Measurements from ENCODE around the gene ADCY10. TPM values are rescaled to one million over a fixed set of nuclear protein-coding genes. Genes with fewer than 3 reads are reported as not detected.
A peak's percentile ranks its signal among the peaks of the same experiment; 100 is the strongest.
"Not testable (repeated sequence)": the region's sequence is repeated elsewhere in the genome, so short reads cannot be mapped to it uniquely, and the experiment has no call there.

Gene ADCY10
- total RNA-seq, 1 donor from 2014 or later = 0.94 TPM

DNA sequence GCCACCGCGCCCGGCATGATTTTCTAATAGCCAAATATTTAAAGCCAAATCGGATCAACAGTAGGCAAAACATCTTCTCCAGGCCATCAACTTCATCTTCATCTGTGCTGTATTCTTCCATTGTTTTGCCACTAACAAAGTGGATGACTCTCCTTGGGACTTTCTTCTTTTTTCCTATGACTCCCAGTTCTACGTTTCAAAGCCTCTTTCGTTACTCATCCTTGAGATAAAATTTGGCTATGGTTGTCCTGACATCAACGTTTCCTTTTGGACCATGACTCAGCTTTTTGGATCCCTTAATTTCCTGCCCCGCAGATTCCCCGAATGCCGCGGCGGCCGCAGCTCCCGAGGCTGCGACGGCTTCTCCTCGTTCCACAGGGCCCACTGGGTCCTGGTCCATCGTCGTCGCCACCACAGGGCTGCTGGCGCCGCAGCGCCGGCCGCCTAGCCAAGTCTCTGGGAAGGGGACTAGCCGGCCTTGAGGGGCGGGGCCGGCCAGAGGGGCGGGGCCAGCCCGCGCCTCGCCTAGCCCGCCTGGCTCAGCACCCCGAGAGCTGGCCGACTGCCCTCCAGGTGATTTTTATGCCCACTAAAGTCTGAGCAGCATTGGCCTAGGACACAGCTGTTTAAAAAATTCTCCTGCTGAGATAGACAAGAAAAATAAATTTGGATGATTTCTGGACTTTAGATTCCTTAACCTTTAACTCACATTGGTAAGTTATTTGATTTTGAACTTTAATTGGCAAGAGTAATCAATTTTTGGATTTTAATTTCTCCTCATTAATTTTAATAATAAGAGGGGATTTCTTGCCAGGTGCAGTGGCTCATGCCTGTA lies 93.9 kb downstream of the ADCY10 start:
- Mint-ChIP-seq H3K9me3 (ENCODE audit: unreplicated experiment) (peaks cover 9% of the 10 kb centered on the region), H3K27ac (ENCODE audit: unreplicated experiment) (peak overlapping the region; percentile 92), H3K4me1 (ENCODE audit: unreplicated experiment) (peaks cover 53% of the 10 kb centered on the region), H3K4me3 (ENCODE audit: unreplicated experiment) (peak overlapping the region; percentile 73), H3K27me3 (ENCODE audit: unreplicated experiment) (no peaks in the 10 kb centered on the region), H3K36me3 (ENCODE audit: unreplicated experiment) (peaks cover 6% of the 10 kb centered on the region)
- peak; percentile 87 for DNase-seq (ENCODE audit: extremely low spot score, unreplicated experiment)
- no peak for TF ChIP-seq CTCF (IDR thresholded peaks at IDR 0.05)

- Mint-ChIP-seq H3K9me3 (ENCODE audit: unreplicated experiment) (peaks cover 24% of the 10 kb centered on the region), H3K36me3 (ENCODE audit: unreplicated experiment) (peaks cover 16% of the 10 kb centered on the region), H3K27me3 (ENCODE audit: unreplicated experiment) (no peaks in the 10 kb centered on the region), H3K27ac (ENCODE audit: unreplicated experiment) (peak overlapping the region; percentile 69), H3K4me1 (ENCODE audit: unreplicated experiment) (peaks cover 30% of the 10 kb centered on the region), H3K4me3 (ENCODE audit: unreplicated experiment) (no peak overlapping the region)
- no peak for TF ChIP-seq CTCF (IDR thresholded peaks at IDR 0.05)
- no peak for DNase-seq (ENCODE audit: extremely low spot score, unreplicated experiment)
Observed at GRCh38 chr1:167815650-167816049, 98.3 kb downstream of the ADCY10 start.

DNA sequence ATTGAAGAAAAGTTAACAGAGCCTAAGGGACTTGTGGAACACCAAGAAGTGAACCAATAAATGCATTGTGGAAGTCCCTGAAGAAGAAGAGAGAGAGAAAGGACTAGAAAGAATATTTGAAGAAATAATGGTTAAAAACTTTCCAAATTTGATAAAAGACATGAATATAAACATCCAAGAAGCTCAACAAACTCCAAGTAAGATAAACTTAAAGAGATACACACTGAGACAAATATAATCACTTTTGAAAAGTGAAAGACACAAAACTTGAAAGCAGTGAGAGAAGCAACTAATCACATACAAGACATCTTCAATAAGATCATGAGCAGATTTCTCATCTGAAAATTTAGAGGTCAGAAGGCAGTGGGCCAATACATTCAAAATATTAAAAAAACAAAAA lies 101.0 kb downstream of the ADCY10 start:
- Mint-ChIP-seq H3K27ac (ENCODE audit: unreplicated experiment) (no peak overlapping the region), H3K4me1 (ENCODE audit: unreplicated experiment) (peaks cover 24% of the 10 kb centered on the region), H3K36me3 (ENCODE audit: unreplicated experiment) (peaks cover 16% of the 10 kb centered on the region), H3K9me3 (ENCODE audit: unreplicated experiment) (peaks cover 28% of the 10 kb centered on the region), H3K27me3 (ENCODE audit: unreplicated experiment) (no peaks in the 10 kb centered on the region), H3K4me3 (ENCODE audit: unreplicated experiment) (no peak overlapping the region)
- no peak for TF ChIP-seq CTCF (IDR thresholded peaks at IDR 0.05)
- no peak for DNase-seq (ENCODE audit: extremely low spot score, unreplicated experiment)

DNA sequence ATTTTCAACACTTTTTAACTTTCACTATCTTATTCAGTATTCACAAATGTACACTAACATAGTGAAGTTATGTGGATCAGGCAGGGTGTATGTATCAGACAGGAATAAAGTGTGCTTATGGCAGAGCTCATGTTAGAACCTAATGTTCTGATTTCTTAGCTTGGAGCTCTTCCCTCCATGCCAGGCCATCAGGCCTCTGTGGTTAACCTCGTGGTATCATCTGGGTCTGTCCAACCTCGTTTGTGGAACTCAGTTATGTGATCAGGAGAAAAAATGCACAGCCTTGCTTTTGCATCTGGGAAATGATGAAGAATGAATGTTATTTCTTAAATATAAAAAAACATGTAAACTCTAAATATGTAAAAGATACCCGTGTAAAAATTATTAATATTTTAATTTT lies 105.2 kb downstream of the ADCY10 start:
- no peak for DNase-seq (ENCODE audit: extremely low spot score, unreplicated experiment)
- peaks cover 8% of the 10 kb centered on the region for H3K36me3 Mint-ChIP-seq (ENCODE audit: unreplicated experiment)
- H3K9me3 Mint-ChIP-seq (ENCODE audit: unreplicated experiment) = peaks cover 17% of the 10 kb centered on the region
- H3K27me3 Mint-ChIP-seq (ENCODE audit: unreplicated experiment) = no peaks in the 10 kb centered on the region
- no peak overlapping the region for H3K27ac Mint-ChIP-seq (ENCODE audit: unreplicated experiment)
- TF ChIP-seq CTCF (IDR thresholded peaks at IDR 0.05) = no peak
- H3K4me3 Mint-ChIP-seq (ENCODE audit: unreplicated experiment) = no peak overlapping the region
- peaks cover 20% of the 10 kb centered on the region for H3K4me1 Mint-ChIP-seq (ENCODE audit: unreplicated experiment)

DNA sequence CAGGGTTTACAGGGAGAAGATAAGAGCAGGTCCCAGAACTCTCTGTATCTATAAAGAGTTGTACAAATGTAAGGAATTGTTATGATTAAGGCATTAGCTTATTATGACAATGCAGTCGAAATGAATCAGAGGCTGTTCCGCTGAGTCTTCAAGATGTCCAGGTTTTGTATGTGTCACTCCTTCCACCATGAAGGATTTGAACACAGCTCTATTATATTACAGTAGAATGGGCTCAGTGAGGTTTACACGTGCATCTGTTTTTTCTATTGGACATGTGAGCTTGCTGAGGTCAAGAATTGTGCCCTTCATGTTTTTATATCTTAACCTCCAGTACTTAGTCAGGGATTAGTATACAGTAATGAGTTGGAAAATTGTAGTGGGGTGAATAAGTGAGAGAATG lies 105.8 kb downstream of the ADCY10 start:
- H3K36me3 Mint-ChIP-seq (ENCODE audit: unreplicated experiment) = peaks cover 5% of the 10 kb centered on the region
- H3K9me3 Mint-ChIP-seq (ENCODE audit: unreplicated experiment) = peaks cover 11% of the 10 kb centered on the region
- TF ChIP-seq CTCF (IDR thresholded peaks at IDR 0.05) = no peak
- no peak overlapping the region for H3K27ac Mint-ChIP-seq (ENCODE audit: unreplicated experiment)
- H3K27me3 Mint-ChIP-seq (ENCODE audit: unreplicated experiment) = no peaks in the 10 kb centered on the region
- no peak overlapping the region for H3K4me3 Mint-ChIP-seq (ENCODE audit: unreplicated experiment)
- peaks cover 23% of the 10 kb centered on the region for H3K4me1 Mint-ChIP-seq (ENCODE audit: unreplicated experiment)
- DNase-seq (ENCODE audit: extremely low spot score, unreplicated experiment) = no peak

- H3K27me3 Mint-ChIP-seq (ENCODE audit: unreplicated experiment); H3K9me3 Mint-ChIP-seq (ENCODE audit: unreplicated experiment); H3K27ac Mint-ChIP-seq (ENCODE audit: unreplicated experiment); H3K4me3 Mint-ChIP-seq (ENCODE audit: unreplicated experiment); H3K36me3 Mint-ChIP-seq (ENCODE audit: unreplicated experiment); DNase-seq (ENCODE audit: extremely low spot score, unreplicated experiment): not testable (repeated sequence)
- peaks cover 23% of the 10 kb centered on the region for H3K4me1 Mint-ChIP-seq (ENCODE audit: unreplicated experiment)
Observed at GRCh38 chr1:167806676-167807075, 107.3 kb downstream of the ADCY10 start.

GRCh38 chr1:167806235-167806634 lies 107.7 kb downstream of the ADCY10 start:
- H3K4me1 Mint-ChIP-seq (ENCODE audit: unreplicated experiment) = peaks cover 23% of the 10 kb centered on the region
- not testable (repeated sequence) for H3K9me3 Mint-ChIP-seq (ENCODE audit: unreplicated experiment); DNase-seq (ENCODE audit: extremely low spot score, unreplicated experiment); H3K4me3 Mint-ChIP-seq (ENCODE audit: unreplicated experiment); H3K27ac Mint-ChIP-seq (ENCODE audit: unreplicated experiment); H3K27me3 Mint-ChIP-seq (ENCODE audit: unreplicated experiment); H3K36me3 Mint-ChIP-seq (ENCODE audit: unreplicated experiment)

Data from osteocyte (in vitro differentiated cells).